Mononuclear cell (primary cell): Measurements from ENCODE around the gene PADI1. TPM values are rescaled to one million over a fixed set of nuclear protein-coding genes. Genes with fewer than 3 reads are reported as not detected.
"Not testable (repeated sequence)": the region's sequence is repeated elsewhere in the genome, so short reads cannot be mapped to it uniquely, and the experiment has no call there.

Experiments used
- H3K27me3 ChIP-seq: 2 replicates; pipeline ENCODE4 v1.6.0; 2011; ENCODE audit warnings: low read length, control low read depth; ENCODE audit not compliant: insufficient read depth
- H3K4me1 ChIP-seq: 2 replicates; pipeline ENCODE4 v1.5.1; 2011; ENCODE audit warnings: mild to moderate bottlenecking, low read length, control low read depth; ENCODE audit not compliant: insufficient read depth
- H3K4me3 ChIP-seq: 2 replicates; pipeline ENCODE4 v1.5.1; 2011; ENCODE audit warnings: mild to moderate bottlenecking, low read length, moderate library complexity
- H3K9me3 ChIP-seq: 2 replicates; pipeline ENCODE4 v1.5.1; 2011; ENCODE audit warnings: low read depth, mild to moderate bottlenecking, control low read depth, low read length
- total RNA-seq: library from RNA; depleted of rRNA; stranded (reverse); fragments of >200 nt; gene quantifications from one replicate; pipeline ENCODE4 v1.2.3, GENCODE V29; 2012

PADI1 gene
- total RNA-seq, 1 donor: not detected

GRCh38 chr1:17233675-17234320, 28.9 kb downstream of the PADI1 start:
- no peaks in the 10 kb centered on the region for H3K27me3 ChIP-seq
- no peaks in the 10 kb centered on the region for H3K9me3 ChIP-seq
- H3K4me3 ChIP-seq: no peak overlapping the region
- peaks cover 3% of the 10 kb centered on the region for H3K4me1 ChIP-seq

- no peak overlapping the region for H3K4me3 ChIP-seq
- H3K27me3 ChIP-seq: no peaks in the 10 kb centered on the region
- H3K9me3 ChIP-seq: no peaks in the 10 kb centered on the region
- peaks cover 3% of the 10 kb centered on the region for H3K4me1 ChIP-seq
Observed at GRCh38 chr1:17234405-17234804, 29.5 kb downstream of the PADI1 start.

- no peaks in the 10 kb centered on the region for H3K9me3 ChIP-seq
- H3K4me3 ChIP-seq: no peak overlapping the region
- peaks cover 3% of the 10 kb centered on the region for H3K4me1 ChIP-seq
- H3K27me3 ChIP-seq: no peaks in the 10 kb centered on the region
Observed at GRCh38 chr1:17235135-17235885, 30.4 kb downstream of the PADI1 start.

- H3K27me3 ChIP-seq: no peaks in the 10 kb centered on the region
- peaks cover 3% of the 10 kb centered on the region for H3K4me1 ChIP-seq
- no peaks in the 10 kb centered on the region for H3K9me3 ChIP-seq
- no peak overlapping the region for H3K4me3 ChIP-seq
Observed at GRCh38 chr1:17236779-17237560, 32.0 kb downstream of the PADI1 start.

- H3K4me3 ChIP-seq: no peak overlapping the region
- H3K4me1 ChIP-seq: peaks cover 3% of the 10 kb centered on the region
- no peaks in the 10 kb centered on the region for H3K9me3 ChIP-seq
- no peaks in the 10 kb centered on the region for H3K27me3 ChIP-seq
Observed at GRCh38 chr1:17237561-17237903, 32.6 kb downstream of the PADI1 start.

- H3K27me3 ChIP-seq: no peaks in the 10 kb centered on the region
- H3K4me3 ChIP-seq: no peak overlapping the region
- H3K9me3 ChIP-seq: no peaks in the 10 kb centered on the region
- peaks cover 3% of the 10 kb centered on the region for H3K4me1 ChIP-seq
Observed at GRCh38 chr1:17239420-17239819, 34.5 kb downstream of the PADI1 start.

- H3K9me3 ChIP-seq, H3K4me3 ChIP-seq, H3K4me1 ChIP-seq, H3K27me3 ChIP-seq: not testable (repeated sequence)
Observed at GRCh38 chr1:17241011-17241779, 36.3 kb downstream of the PADI1 start.

GRCh38 chr1:17241780-17242074, 36.8 kb downstream of the PADI1 start:
- H3K4me1 ChIP-seq, H3K9me3 ChIP-seq, H3K27me3 ChIP-seq, H3K4me3 ChIP-seq: not testable (repeated sequence)

- Histone ChIP-seq H3K9me3 (no peaks in the 10 kb centered on the region), H3K4me1 (no peaks in the 10 kb centered on the region), H3K27me3 (no peaks in the 10 kb centered on the region), H3K4me3 (no peak overlapping the region)
Observed at GRCh38 chr1:17243274-17243673, 38.3 kb downstream of the PADI1 start.

GRCh38 chr1:17244821-17245740, 40.2 kb downstream of the PADI1 start:
- H3K9me3 ChIP-seq: no peaks in the 10 kb centered on the region
- H3K4me3 ChIP-seq: no peak overlapping the region
- H3K4me1 ChIP-seq: no peaks in the 10 kb centered on the region
- no peaks in the 10 kb centered on the region for H3K27me3 ChIP-seq

GRCh38 chr1:17245816-17246325, 40.9 kb downstream of the PADI1 start:
- Histone ChIP-seq H3K4me3 (no peak overlapping the region), H3K4me1 (no peaks in the 10 kb centered on the region), H3K9me3 (no peaks in the 10 kb centered on the region), H3K27me3 (no peaks in the 10 kb centered on the region)

GRCh38 chr1:17246971-17247370, 42.0 kb downstream of the PADI1 start:
- H3K9me3 ChIP-seq: no peaks in the 10 kb centered on the region
- no peak overlapping the region for H3K4me3 ChIP-seq
- no peaks in the 10 kb centered on the region for H3K4me1 ChIP-seq
- H3K27me3 ChIP-seq: no peaks in the 10 kb centered on the region

GRCh38 chr1:17248781-17249180, 43.9 kb downstream of the PADI1 start, which contains the start of gene PADI3:
Gene PADI3 (plus strand): TSS chr1:17249098. CDS start chr1:17249138, 40 bp downstream.
- no peaks in the 10 kb centered on the region for H3K4me1 ChIP-seq
- no peak within 1 kb of the TSS for H3K4me3 ChIP-seq
- no peaks in the 10 kb centered on the region for H3K27me3 ChIP-seq
- no peaks in the 10 kb centered on the region for H3K9me3 ChIP-seq

- H3K27me3 ChIP-seq: no peaks in the 10 kb centered on the region
Observed at GRCh38 chr1:17250601-17251000, 45.7 kb downstream of the PADI1 start.

More at GRCh38 chr1:17250601-17251000, 45.7 kb downstream of the PADI1 start:
- Histone ChIP-seq H3K9me3 (no peaks in the 10 kb centered on the region), H3K4me3 (no peak overlapping the region), H3K4me1 (no peaks in the 10 kb centered on the region)
